Activated naive CD4-positive, alpha-beta T cell treated with anti-CD3 and anti-CD28 coated beads, Interleukin-2, amount 50 U/mL, for 72 hours (primary cell): ENCODE results near the gene MLF2. TPM values are rescaled to one million over a fixed set of nuclear protein-coding genes. Genes with fewer than 3 reads are reported as not detected.
A peak's percentile ranks its signal among the peaks of the same experiment; 100 is the strongest.

Experiments
- ATAC-seq, 2 donors: fragments of 150-1000 bp; cut with Tn5 transposase; 2 replicates each; pipeline ENCODE4 v1.10.0; 2021; ENCODE audit warnings: mild to moderate bottlenecking in 2 of 2, moderate library complexity in 2 of 2
- DNase-seq, 2 donors: peaks; one replicate each; pipeline ENCODE4 v3.0.0; 2021 to 2022; ENCODE audit warnings: low spot score in 2 of 2
- H3K27ac Mint-ChIP-seq, 2 donors: one replicate each; pipeline ENCODE4 v1.8.0; 2022; ENCODE audit warnings: mild to moderate bottlenecking in 2 of 2, mixed read lengths in 2 of 2
- H3K36me3 Mint-ChIP-seq, 2 donors: one replicate each; pipeline ENCODE4 v1.8.0; 2022; ENCODE audit warnings: mixed read lengths in 2 of 2
- H3K9me3 Mint-ChIP-seq, 2 donors: one replicate each; pipeline ENCODE4 v1.8.0; 2022; ENCODE audit warnings: mixed read lengths in 2 of 2
- total RNA-seq, 2 donors: library from RNA; stranded (reverse); gene quantifications; one replicate each; pipeline ENCODE4 v1.2.3, GENCODE V29; 2022

MLF2 gene, protein sequence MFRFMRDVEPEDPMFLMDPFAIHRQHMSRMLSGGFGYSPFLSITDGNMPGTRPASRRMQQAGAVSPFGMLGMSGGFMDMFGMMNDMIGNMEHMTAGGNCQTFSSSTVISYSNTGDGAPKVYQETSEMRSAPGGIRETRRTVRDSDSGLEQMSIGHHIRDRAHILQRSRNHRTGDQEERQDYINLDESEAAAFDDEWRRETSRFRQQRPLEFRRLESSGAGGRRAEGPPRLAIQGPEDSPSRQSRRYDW
- total RNA-seq: 100 to 1,000 TPM; 149 to 275 TPM

DNA sequence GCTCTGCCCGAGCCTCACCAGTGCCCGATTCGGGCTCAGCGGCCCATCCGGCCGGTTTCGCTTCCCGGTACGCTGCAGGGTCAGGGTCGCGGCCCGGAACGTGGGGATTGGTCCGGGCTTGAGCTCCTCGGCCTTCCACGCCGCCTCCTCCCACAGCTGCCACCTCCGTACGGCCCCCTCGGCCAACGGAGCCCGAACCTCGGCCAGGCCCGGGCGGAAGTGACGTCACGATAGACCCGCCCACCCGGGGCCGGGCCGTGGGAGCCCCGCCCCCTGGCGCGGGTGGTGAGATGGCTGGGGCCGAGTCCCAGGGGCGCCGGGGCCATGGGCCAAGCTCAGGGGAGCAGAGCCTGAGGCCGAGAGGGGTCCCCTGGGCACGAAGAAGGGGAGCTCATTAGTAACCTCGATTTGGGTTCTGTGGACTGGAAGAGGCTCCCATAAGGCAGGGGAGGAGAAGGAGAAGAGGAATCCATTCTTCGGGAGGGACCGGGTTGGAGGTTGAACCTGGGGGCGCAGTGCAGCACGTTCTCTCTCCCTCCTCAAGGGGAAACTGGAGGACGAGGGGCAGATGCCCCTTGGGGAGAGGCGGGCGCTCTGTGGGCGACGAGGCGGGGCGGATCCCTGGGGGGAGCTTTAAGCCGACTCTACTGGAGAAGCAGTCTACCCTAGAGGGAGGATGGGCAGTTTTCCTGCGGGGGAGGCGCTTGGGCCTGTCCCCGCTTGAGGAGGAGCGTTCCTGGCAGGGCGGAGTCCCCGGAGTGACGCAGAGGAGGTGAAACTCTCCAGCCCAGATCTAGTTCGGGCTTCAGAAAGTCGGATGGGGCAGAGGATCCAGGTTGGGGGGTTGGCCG, at the start of gene MLF2:
Gene MLF2, minus strand, starts transcription at position 221 of the 851 bp plus-strand sequence. CDS start 807 bp downstream, outside the sequence.
- Mint-ChIP-seq H3K36me3 (peaks cover 20 to 29% of the 10 kb centered on the region in 2 donors), H3K27ac (peak within 1 kb of the TSS; percentile 99), H3K9me3 (no peaks in the 10 kb centered on the region)
- peak; percentile 95 for ATAC-seq
- DNase-seq: peak; percentile 98

DNA sequence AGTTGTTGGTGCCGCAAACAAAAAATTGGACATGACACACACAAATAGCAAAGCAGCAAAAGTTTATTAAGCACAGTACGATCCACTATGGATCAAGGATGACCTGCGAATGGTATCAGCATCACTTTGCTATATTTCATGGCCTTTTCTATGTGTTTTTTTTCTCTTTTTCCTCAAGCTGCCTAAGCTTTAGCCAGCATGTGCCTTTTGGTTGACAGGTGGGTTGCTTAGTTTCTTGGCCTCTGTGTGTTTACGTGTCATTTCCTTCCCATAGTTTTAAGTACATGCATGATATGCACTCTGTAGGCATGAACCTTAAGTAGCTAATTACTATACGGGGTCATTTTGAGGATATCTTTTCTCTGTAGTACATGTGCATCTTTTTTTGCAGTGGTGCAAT, 46.2 kb upstream of the MLF2 start:
- DNase-seq: no peak
- Mint-ChIP-seq H3K9me3 (no peaks in the 10 kb centered on the region), H3K27ac (peak overlapping the region in 1 of 2 donors; percentile 65), H3K36me3 (peaks cover 0 to 32% of the 10 kb centered on the region in 2 donors)
- ATAC-seq: no peak

DNA sequence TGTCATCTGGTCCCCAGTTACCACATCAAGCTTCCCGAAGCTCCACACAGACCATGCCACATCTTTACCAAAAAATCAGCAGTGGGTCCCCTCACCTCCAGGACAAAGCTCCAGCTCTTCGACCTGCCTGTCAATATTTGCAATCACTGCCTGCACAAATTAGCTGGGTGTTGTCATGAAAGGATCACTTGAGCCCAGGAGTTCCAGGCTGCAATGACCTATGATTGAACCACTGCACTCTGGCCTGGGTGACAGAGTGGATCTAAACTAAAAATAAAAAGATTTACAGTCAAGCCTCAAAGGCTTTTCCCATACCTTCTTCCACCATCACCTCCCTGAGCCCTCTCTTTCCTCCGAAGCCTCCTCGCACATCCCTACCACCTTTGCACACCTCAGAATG, 43.6 kb upstream of the MLF2 start:
- peaks cover 11 to 34% of the 10 kb centered on the region in 2 donors for H3K36me3 Mint-ChIP-seq
- DNase-seq (no peak), ATAC-seq (no peak)
- peak overlapping the region in 1 of 2 donors; percentile 25 for H3K27ac Mint-ChIP-seq
- no peaks in the 10 kb centered on the region for H3K9me3 Mint-ChIP-seq

DNA sequence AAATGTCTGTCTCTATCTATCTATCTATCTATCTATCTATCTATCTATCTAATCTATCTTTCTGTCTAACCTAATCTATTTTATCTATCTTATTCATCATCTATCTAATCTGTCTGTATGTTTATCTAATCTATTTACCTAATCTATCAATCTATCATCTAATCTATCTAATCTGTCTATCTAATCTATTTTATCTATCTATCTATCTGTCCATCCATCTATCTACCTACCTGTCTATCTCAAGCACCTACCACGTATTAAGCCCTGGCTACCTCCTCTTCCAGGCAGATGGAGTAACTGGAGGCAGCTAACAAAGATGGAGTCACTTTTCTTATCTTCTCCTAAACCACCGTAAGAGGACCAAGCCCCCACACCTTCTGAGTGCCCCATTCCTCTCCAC, 42.1 kb upstream of the MLF2 start:
- Mint-ChIP-seq H3K36me3 (peaks cover 18 to 45% of the 10 kb centered on the region in 2 donors), H3K27ac (peak overlapping the region in 1 of 2 donors; percentile 51)

DNA sequence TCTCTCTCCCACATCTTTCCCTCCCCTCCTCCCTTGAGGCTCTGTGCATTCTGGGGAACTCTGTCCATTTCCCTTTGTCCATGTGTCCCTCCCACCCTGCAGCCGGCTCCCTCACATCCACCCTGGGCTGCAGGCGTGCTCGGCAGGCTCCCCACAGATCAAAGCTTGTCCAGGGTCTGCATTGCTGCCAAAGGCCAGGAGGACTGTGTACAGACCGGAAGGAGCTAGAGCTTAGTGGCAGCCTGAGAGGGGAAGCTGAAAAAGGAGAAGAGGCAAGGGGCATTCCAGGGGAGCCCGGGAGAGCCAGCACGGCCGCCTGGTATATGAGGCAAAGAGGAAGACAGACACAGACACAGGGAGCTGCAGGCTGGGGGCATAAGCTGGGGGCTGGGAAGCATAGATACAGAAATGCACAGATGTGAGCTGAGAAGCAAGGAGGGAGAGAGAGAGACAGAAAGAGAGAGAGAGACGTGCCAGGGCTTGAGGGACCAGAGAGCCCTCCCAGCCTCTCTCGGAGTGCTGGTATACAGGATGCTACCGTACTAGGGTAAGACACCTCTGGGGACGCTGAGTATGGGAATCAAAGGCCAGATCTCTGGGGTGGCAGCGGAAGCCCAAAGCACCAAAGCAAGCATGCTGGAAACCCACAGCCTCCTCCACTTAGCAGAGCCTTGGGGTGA, 39.7 kb upstream of the MLF2 start:
- DNase-seq (no peak), ATAC-seq (peak; percentile 27 to 33)
- peak overlapping the region; percentile 94 to 96 for H3K27ac Mint-ChIP-seq
- peaks cover 26 to 53% of the 10 kb centered on the region in 2 donors for H3K36me3 Mint-ChIP-seq
- no peaks in the 10 kb centered on the region for H3K9me3 Mint-ChIP-seq

More for the DNA sequence above, 42.1 kb upstream of the MLF2 start:
- no peaks in the 10 kb centered on the region for H3K9me3 Mint-ChIP-seq
- ATAC-seq (no peak), DNase-seq (no peak)

DNA sequence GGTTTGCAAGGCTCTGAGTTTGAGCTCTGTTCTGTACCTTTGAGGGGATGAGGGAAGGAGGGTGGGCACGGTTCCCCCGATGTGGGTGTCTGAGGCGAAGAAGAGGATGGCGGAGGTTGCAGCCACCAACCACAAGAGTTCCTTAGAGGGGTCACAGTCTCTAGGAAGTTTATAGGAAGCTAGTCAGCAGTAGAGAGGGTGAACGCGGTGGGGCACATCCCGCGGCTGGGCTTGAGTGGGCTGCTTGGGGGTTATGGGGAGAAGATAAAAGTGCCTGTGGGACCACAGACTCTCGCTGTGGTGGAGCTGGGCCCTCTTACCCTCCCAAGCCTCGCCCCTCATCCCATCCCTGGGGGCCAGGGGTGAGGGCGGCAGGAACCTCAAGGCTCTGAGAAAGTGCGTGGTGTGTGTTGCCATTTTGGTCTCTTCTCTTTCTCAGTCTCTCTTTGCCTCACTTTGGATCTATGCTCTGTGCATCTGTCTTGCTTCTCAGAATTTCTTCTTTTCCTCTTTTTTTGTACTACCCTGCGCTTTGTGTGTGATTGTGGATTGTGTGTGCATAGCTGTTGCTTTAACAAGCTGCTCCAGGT, 39.1 kb upstream of the MLF2 start:
- H3K36me3 Mint-ChIP-seq: peaks cover 26 to 46% of the 10 kb centered on the region in 2 donors
- ATAC-seq: peak; percentile 7 to 16
- DNase-seq: peak in 1 of 2 donors; percentile 62

DNA sequence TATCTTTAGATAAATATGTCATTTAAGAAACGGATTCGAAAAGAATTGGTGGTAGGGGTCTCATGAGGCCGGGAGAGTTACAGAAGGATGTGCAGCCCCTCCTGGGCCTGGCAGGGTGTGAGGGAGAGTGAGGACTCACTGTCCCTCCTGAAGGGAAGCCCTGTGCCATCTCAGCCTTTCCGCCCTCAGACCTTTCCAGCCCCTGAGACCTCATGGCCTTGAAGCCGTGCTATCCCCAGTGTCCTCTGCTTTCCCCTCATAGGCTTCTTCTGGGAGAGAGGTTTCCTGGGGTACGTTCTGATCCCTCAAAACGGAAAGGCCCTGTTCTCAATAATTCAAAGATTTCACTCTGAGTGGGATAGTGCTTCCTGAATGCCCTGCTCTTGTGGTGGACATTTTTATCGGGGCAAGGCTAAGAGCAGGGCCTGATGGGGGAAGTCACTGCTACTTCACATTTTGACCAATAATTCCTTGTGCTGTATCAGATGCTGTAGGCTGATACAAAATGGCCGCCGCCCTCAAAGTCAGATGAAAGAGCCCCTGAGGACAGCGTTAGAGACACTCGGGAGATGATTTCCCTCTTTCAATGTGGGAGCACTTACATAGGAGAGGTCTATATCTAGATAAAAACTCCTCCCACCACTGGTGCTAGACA, 37.7 kb upstream of the MLF2 start:
- no peaks in the 10 kb centered on the region for H3K9me3 Mint-ChIP-seq
- H3K27ac Mint-ChIP-seq: peak overlapping the region; percentile 94 to 95
- peaks cover 26 to 36% of the 10 kb centered on the region in 2 donors for H3K36me3 Mint-ChIP-seq
- DNase-seq (peak in 1 of 2 donors; percentile 67), ATAC-seq (peak; percentile 41 to 55)

More for the DNA sequence above, 39.1 kb upstream of the MLF2 start:
- Mint-ChIP-seq H3K27ac (peak overlapping the region; percentile 94 to 96), H3K9me3 (no peaks in the 10 kb centered on the region)

DNA sequence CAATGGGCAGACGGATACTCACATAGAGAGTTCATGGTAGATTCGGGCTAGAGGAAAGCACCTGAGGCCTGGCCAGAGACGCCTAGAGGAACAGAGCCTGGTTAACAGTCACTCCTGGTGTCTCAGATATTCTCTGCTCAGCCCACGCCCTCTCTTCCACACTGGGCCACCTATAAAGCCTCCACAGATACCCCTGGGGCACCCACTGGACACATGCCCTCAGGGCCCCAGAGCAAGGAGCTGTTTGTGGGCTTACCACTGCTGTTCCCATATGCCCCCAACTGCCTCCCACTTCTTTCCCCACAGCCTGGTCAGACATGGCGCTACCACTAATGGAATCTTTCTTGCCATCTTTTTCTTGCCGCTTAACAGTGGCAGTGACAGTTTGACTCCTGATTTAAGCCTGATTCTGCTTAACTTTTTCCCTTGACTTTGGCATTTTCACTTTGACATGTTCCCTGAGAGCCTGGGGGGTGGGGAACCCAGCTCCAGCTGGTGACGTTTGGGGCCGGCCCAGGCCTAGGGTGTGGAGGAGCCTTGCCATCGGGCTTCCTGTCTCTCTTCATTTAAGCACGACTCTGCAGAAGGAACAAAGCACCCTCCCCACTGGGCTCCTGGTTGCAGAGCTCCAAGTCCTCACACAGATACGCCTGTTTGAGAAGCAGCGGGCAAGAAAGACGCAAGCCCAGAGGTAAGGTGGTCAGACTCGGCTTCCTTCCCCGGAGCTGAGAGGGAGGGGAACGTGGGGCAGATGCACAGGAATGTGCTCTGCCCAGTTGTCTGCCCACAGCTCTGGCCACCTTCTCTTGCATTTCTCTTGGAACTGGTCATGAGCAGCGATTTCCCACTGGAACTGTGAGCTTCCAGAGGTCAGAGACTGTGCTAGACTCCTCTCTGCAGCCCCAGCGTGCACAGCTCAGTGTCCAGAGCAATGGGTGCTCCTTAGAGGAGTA, 36.3 kb upstream of the MLF2 start, which contains the start of gene CD4:
Gene CD4, plus strand, starts transcription at position 557 of the 953 bp plus-strand sequence. CDS start 10,611 bp downstream, outside the sequence.
- no peaks in the 10 kb centered on the region for H3K9me3 Mint-ChIP-seq
- peaks cover 26 to 36% of the 10 kb centered on the region in 2 donors for H3K36me3 Mint-ChIP-seq
- peak; percentile 77 to 80 for ATAC-seq
- DNase-seq: peak; percentile 81 to 84
- peak within 1 kb of the TSS; percentile 94 to 95 for H3K27ac Mint-ChIP-seq

DNA sequence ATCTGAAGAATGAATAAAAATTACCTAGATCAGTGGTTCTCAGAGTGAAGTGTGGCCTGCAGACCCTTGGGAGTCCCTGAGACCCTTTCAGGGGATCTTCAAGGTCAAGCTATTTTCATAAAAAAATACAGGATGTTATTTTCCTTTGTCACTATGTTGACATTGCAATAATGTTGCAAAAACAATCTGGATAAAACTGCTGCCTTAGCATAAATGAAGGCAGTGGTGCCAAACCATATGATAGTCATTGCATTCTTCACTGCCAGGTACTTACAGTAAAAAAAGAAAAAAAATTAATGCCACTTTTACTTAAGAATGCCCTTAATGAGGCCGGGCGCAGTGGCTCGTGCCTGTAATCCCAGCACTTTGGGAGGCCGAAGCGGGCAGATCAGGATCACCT, 34.4 kb upstream of the MLF2 start:
- Mint-ChIP-seq H3K36me3 (peaks cover 20 to 26% of the 10 kb centered on the region in 2 donors), H3K27ac (peak overlapping the region in 1 of 2 donors; percentile 82), H3K9me3 (no peaks in the 10 kb centered on the region)
- ATAC-seq (no peak), DNase-seq (no peak)

DNA sequence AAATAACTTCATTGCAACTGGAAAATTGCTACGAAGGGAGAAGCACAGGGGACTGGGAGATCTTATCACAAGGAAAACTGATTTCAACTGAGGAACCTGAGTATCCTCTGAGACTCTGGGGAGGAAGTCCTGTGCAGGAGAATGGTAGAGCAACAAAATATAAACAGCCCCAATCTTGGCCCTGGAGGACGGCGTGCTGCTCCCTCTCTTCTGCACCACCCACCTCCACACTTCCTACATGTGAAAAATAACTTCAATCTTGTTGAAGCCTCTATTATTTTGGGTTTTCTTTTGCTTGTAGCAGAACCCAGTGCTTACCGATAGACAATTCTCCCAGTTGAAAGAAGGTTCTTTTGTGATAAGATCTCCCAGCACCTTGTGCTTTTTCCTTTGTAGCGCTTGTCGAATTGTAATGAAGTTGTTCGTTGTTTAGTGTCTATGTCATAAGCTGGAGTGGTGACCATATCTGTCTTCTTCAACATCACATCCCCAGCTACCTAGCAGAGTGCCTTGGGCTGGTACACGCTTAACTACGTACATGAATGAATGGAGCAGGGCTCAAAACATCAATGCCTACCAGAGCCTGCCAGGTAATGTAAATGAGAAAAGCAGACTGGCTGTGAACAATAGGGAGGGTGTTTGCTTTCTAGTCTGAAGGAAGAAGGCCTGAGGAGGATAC, 33.6 kb upstream of the MLF2 start:
- peak in 1 of 2 donors; percentile 16 for ATAC-seq
- Mint-ChIP-seq H3K27ac (peak overlapping the region; percentile 40 to 82), H3K9me3 (no peaks in the 10 kb centered on the region)

DNA sequence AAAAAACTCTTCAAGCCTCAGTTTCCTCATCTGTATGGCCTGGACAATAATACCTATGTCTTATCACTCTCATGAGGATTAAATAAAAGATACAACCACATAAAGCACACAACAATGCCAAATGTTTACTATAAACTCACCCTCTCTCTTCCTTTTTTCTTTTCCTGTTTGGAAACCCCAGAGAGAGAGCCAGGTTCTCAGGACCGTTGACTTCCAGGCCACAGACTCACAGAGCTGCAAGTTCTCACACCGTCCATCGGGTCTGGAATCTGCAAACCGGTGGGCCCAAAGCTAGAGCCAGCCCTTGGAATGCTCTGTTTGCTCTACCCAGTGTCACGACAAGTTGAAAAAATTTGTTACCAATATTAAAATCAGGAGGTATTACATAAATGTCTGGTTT, 31.8 kb upstream of the MLF2 start:
- Mint-ChIP-seq H3K9me3 (no peaks in the 10 kb centered on the region), H3K36me3 (peaks cover 4% of the 10 kb centered on the region in 2 donors), H3K27ac (peak overlapping the region in 1 of 2 donors; percentile 29)
- DNase-seq (no peak), ATAC-seq (no peak)

More for the DNA sequence above, 33.6 kb upstream of the MLF2 start:
- DNase-seq: no peak
- peaks cover 14 to 19% of the 10 kb centered on the region in 2 donors for H3K36me3 Mint-ChIP-seq

DNA sequence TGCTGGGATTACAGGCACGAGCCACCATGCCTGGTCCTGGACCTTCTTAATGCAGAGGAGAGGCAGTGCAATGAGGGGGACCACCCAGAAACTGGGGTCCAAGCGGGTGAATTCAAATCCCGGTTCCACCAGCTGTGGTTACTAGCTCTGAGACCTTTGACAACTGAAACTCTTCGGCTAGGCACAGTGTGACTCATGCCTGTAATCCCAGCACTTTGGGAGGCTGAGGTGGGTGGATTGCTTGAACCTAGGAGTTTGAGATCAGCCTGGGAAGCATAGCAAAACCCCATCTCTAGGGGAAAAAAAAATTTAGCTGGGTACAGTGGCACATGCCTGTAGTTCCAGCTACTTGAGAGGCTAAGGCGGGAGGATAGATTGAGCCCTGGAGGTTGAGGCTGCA, 31.4 kb upstream of the MLF2 start:
- Mint-ChIP-seq H3K36me3 (no peaks in the 10 kb centered on the region), H3K27ac (peak overlapping the region; percentile 1 to 29), H3K9me3 (no peaks in the 10 kb centered on the region)
- no peak for DNase-seq
- peak in 1 of 2 donors; percentile 18 for ATAC-seq

DNA sequence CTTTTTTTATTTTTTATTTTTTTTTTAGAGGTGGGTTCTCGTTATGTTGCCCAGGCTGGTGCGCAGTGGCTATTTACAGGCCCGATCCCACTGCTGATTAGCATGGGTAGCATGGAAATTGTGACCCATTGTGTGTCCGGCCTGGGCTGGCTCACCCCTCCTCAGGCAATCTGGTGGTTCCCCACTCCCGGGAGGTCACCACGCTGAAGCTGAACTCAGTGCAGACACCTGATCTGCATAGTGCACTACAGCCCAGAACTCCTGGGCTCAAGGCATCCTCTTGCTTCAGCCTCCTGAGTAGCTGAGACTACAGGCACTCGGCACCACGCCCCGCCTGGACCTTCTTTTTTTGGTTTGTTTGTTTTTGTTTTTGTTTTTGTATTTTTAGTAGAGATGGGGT, 30.9 kb upstream of the MLF2 start:
- H3K9me3 Mint-ChIP-seq: no peaks in the 10 kb centered on the region
- ATAC-seq (peak in 1 of 2 donors; percentile 21), DNase-seq (no peak)
- peaks cover under 1 to 1% of the 10 kb centered on the region in 2 donors for H3K36me3 Mint-ChIP-seq
- H3K27ac Mint-ChIP-seq: peak overlapping the region in 1 of 2 donors; percentile 1

DNA sequence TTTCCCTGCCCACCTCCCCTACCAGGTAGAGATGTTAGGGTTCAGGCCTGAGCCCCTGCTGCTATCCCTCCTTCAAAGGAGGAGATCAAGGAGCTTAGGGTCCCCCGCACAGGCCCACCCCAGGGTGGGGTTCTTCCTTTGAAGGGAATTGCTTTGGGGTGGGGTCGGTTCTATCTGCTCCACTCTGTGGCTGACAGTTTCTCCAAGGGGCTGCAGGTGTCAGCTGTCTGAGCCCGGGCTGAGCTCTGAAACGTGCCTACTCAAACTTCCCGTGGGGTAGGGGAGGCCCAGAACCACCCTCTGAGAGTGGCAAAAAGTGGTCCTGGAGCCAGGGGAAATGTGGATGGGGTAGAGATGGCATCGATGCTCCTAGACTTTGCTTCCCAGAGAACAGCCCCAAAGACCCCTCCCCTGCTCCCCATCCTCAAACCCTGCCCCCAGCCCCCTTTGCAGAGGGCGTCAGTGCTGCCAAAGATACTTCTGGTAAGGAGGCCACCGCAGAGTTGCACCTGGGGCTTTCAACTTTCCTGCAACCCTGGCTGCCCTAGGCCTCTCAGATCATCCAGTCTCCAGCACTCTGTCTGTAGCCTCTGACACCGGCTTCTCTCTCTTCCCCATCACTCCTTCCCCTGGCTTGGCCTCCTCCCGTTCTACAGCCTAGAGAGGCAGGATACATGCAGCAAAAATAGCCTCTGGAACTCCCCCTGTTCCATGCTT, 30.1 kb upstream of the MLF2 start:
- H3K27ac Mint-ChIP-seq: peak overlapping the region in 1 of 2 donors; percentile 1
- H3K36me3 Mint-ChIP-seq: peaks cover 5 to 10% of the 10 kb centered on the region in 2 donors
- ATAC-seq (no peak), DNase-seq (no peak)
- no peaks in the 10 kb centered on the region for H3K9me3 Mint-ChIP-seq
